GM19099 (cell line): ENCODE data around the gene STS.

Experiments
- POLR2A ChIP-seq: IDR thresholded peaks from 3 replicates; pipeline ENCODE4 v1.6.1; 2011; ENCODE audit warnings: low read depth; ENCODE audit not compliant: insufficient read length; ENCODE audit errors: extremely low read depth

STS gene, protein sequence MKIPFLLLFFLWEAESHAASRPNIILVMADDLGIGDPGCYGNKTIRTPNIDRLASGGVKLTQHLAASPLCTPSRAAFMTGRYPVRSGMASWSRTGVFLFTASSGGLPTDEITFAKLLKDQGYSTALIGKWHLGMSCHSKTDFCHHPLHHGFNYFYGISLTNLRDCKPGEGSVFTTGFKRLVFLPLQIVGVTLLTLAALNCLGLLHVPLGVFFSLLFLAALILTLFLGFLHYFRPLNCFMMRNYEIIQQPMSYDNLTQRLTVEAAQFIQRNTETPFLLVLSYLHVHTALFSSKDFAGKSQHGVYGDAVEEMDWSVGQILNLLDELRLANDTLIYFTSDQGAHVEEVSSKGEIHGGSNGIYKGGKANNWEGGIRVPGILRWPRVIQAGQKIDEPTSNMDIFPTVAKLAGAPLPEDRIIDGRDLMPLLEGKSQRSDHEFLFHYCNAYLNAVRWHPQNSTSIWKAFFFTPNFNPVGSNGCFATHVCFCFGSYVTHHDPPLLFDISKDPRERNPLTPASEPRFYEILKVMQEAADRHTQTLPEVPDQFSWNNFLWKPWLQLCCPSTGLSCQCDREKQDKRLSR

DNA sequence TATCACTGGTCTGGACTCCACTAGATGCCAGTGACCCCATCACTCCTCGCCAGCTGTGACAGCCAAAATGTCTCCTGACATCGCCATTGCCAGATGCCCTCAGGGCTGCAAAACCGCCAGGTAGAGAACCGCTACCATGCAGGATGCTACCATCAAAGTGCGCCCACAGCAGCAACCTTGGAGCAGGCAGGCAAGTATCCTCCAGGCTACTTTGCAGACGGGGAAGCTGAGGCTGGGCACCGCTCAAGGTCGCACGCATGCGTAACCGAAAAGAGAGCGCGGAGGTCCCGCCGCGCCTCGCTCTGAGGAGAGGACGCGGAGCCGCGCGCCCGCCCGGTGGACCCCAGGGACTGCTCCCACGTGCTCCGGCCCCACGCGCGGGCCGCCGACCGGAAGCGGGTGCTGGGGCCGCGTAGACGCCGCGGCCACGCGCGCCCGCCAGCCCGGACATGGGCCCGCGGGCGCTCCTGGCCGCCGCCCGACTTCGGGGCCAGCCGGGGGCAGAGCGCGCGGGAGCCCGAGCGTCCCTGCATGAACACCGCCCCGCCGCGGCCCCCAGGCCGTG is at the start of gene STS:
TSS of gene STS (plus strand) at position 300 of the 565 bp plus-strand sequence. CDS start 105,488 bp downstream, outside the sequence.
- no peak for TF ChIP-seq POLR2A

DNA sequence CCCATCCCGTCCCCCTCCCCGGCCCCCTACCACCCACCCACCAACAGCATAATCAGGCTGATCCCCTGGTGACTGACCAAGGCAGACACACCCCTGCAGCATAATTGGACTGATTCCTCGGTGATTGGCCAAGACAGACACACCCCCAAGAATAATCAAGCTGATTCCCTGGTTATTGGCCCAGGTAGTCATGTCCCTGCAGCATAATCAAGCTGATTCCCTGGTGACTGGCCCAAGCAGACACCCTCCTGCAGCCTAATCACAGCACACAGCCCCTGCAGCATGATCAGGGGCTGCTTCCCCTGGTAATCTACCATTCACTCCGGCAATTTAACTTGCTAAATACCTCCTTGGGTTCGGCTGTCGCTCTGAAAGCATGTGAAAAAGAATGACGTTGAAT is 47.5 kb upstream of the STS start:
- no peak for TF ChIP-seq POLR2A

DNA sequence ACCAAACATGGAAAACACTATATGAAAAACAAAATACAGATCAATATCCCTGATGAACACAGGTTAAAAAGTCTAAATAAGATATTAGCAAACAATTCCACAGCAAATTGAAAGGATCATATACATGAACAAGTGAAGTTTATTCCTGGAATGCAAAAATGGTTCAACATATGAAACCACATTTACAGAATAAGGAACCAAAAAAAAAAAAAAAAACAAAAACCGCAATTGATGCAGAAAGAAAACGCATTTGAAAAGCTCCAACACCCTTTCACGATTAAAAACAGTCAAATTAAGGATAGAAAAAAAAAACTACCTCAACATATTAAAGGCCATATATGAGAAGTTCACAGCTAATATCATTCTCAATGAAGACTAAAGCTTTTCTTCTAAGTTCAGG is 45.4 kb upstream of the STS start:
- no peak for TF ChIP-seq POLR2A

DNA sequence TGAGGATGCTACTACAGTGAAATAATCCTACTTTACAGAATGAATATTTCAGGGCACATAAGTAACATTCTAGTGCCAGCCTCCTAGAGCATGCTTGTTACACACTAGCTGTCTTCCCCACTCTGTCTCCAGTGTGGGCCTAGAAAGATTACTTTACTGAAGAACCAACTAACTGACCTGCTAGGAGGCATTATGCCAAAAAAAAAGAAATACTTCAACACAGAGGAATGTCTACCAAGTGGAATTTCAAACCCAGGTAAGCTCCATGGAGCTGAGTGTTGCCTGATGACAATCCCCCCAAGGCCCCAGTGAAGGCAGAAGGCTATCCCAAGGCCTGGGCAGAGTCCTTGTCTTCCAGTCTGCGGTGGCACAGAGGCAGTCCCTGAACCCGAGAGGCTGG is 40.9 kb upstream of the STS start:
- TF ChIP-seq POLR2A, result no peak

DNA sequence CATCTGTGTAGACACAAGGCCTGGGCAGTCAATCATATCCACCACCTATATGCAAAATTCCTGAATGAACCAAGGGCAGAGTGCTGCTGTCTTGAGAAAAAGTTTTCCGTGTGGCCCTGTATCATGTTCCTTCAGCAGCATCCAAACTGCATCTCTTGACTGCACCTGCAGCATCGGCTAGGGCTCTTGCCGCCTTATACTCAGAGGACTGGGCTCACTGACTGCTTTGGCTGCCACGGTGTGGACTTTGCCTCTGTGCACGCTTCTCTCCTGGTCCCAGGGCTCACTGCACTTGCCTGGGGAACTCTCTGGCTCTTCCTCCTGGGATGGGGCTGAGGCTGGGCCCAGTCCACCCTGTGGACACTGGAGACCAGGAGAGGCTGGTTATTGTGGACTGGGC is 39.5 kb upstream of the STS start:
- no peak for TF ChIP-seq POLR2A

DNA sequence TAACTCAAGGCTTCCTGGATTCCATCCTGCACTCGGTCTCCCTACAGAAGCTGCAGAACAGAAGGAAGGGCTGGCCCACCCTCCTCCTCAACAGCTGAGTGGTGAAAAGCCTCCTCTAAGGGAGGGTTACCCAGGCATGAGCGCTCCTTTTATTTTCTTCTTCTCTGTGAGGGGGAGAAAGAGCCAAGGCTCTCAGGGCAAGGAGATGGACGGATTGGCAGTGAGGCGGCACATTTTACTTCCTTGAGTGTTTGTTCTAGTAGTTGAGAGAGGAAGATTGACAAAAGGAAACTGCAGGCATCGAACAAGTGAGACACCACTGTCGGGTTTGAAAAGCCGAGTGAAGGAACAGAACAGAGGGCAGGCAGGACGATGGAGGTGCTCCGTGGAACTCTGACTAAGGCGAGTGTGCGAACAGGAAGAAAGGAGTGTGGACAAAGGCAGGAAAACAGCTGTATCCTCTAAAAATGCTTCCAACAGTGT is 38.4 kb upstream of the STS start:
- TF ChIP-seq POLR2A, result peak; percentile 15

DNA sequence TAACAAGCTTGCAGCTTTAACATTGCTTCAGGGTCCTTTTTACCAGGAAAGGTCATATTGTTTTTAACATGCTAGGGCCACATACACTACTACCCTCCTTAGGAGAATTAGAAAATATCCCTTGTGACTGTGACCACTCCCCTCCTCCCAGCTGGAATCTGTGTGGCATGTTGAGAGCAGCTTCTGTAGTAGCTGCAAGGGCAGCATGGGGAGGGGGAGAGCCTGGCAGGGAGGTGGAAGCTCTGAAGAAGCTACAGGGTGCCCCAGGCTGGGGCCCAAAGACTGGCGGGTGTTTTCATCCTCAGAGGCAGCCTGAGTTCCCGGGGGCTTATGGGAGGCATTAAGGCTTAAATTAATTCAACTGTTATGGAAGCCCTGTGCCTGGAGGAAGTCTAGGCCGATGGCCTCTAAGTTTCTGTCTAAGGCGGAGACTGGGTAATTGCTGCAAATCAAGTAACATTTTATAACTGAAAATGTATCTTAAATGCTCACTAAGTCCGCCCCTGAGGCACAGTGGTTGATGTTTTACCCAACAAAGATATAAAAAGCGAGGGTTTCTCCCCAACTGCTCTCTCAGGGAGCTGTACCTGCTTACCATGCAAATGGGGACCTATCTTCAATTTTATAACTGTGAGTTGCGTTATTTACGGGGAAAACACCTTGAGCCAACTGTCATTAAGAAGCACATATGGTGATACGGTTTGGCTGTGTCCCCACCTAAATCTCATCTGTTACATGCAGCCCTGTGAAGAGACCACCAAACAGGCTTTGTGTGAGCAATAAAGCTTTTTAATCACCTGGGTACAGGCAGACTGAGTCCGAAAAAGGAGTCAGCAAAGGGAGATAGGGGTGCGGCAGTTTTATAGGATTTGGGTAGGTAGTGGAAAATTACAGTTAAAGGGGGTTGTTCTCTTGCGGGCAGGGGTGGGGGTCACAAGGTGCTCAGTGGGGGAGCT is 37.4 kb upstream of the STS start:
- TF ChIP-seq POLR2A, result peak; percentile 20

DNA sequence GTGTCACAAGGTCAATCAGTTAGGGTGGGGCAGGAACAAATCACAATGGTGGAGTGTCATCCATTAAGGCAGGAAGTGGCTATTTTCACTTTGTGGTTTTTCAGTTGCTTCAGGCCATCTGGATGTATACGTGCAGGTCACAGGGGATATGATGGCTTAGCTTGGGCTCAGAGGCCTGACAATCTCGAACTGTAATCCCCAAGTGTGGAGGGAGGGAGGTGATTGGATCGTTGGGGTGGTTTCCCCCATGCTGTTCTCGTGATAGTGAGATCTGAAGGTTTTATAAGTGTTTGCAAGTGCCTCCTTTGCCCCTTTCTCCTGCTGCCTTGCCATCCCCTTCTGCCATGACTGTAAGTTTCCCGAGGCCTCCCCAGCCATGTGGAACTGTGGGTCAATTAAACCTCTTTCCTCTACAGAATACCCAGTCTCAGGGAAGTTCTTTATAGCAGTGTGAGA is 36.7 kb upstream of the STS start:
- TF ChIP-seq POLR2A, result peak; percentile 54

DNA sequence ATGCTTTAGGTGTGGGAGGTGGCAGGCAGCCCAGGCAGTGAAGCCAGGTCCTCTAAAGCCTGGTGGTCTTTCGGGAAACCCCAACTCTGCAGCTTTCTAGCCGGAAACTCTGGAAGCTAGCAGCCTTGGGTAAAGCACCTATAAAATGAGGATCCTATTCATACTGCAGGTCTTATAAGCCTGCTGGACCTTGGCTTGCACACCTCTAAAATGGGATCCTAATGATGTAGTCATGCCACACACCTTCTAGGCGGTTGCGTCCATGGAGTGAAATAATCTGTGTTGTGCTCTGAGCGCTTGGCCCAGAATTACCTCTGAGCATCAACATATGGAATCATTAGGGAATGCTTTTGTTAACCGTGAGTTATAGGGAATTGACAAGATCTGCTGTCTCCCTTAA is 36.0 kb upstream of the STS start:
- TF ChIP-seq POLR2A, result no peak

DNA sequence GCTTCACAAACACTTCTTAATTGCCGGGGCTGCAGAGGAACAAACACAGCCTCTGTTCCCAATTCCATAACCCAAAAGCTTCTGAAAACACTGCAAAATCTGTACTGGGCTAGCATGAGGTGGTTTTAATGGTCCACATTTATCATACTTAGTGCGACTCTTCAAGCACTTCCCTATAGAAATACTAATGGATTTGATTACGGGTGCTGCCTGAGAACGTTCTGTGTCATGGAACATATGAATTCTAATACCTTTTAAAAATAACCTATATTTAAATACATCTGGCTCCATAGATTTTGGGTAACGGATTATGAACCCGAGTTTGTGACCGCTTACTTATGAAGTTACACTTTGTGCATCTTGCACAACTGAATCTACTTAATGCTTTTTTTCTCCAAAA is 35.4 kb upstream of the STS start:
- TF ChIP-seq POLR2A, result no peak

DNA sequence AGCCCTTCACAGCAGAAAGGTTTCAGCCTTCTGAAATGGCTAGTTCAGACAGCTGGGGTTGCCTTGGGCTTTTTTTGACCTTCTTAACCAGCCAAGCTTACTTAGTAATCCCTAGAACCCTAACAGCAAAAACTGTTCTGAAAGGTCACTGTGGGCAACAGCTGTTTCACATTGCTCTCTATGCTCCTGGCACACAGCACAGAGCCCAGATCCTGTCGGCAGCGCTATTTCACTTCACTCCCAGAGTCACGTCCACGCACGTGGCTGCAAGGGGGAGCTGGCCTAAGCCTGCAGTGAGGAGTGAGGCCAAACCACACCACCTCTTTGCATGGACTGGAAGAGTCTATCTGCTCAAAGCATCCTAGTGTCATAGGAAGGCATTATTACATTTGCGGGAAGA is 32.0 kb upstream of the STS start:
- no peak for TF ChIP-seq POLR2A

DNA sequence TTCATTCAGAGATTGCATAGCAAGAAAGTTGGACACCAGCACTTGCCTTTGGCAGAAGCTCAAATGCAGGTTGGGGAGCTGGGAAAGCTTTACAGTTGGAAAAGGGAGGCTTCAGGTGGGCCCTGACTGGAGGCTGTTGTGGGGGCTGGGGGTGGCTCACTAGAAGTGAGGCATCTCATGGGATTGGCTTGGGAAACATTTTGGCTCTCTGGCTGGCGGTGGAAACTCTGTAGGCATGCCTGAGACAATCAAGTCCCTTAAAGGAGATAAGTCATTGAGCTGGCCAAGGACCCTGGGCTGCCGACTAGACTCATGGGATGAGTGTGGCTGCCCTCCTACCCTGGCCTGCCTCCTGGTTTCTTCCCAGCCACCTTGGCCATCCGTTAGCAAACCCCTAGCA is 31.4 kb upstream of the STS start:
- TF ChIP-seq POLR2A, result no peak

DNA sequence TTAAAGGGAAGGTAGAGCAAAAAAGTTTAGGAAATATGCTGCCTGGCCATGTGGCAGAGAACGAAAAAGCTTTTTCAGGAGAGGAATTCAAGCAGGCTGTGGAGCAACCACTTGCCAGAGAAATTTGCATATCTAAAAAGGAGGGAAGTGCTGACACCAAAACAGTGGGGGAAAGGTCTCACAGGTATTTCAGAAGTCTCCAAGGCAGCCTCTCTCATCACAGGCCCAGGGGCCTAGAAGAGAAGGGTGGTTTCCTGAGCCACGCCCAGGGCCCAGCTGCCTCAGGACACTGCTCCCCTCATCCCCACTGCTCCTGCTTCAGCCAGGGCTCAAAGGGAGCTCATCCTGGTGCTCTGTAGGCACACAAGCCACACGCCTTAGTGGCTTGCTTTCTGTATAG is 29.9 kb upstream of the STS start:
- no peak for TF ChIP-seq POLR2A

DNA sequence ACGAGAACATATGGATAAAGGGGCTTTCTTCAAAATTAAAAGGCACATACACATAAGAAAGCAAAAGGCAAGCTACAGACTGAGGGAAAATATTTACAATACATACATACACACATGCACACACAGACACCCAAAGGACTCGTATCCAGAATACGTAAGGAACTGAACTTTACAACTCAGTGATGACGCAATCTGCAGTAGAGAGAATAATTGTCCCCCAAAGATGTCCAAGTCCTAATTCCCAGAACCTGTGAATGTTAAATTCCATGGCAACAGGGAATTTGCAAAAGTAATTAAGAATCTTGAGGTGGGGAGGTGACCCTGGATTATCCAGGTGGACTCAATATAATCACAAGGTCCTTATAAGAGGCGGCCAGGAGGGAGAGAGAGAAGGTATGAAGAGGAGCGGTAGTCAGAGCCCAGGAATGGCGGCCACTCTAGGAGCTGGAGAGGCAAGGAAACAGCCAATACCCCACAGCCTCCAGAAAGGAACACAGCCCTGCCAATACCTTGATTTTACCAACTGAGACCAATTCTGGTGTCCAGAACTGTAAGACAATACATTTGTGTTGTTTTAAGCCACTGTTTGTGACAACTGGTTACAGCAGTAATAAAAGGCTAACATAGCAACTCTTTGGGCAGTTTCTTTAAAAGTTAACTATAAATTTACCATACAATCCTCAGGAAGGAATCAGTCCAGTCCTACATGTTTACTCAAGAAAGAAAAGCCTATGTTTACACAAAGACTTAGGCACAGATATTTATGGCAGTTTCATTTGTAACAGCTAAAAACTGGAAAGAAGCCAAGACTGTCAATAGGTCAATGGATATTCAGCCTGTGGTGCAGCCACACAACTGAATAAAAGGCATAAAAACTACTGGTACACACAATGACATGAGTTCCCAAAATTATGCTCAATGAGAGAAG is 27.3 kb upstream of the STS start:
- TF ChIP-seq POLR2A, result no peak

DNA sequence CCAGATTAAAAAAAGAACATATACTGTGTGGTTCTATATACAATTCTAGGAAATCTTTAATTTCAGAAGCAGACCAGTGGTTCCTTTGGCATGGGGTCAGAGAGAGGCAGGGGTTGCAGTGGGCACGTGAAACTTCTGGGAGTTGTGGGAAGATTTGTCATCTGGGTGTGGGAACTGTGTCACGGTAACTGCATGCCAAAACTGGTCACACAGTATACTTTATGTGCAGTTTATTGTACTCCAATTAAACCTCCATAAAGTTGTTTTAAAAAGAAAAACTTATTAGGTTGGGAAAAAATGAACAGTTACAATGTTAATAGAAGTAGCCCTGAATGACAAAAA is 26.7 kb upstream of the STS start:
- no peak for TF ChIP-seq POLR2A

DNA sequence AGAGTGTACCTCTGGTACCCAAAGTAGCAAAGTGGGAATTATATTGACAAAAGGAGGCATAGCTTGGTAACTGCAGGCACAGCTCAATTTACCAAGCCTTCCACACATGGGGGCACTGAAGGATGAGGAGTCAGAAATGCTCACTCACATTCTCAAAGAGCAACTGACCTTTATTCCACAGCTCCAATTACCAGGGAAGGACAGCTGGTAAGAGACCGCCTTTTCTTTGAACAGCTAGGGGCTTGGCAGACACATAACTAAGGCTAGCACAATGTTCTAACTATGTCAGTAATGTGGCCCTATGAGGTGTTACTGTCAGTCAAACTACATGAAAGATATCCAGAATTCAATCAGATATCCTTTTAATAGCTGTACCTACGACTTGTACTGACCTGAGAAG is 20.5 kb upstream of the STS start:
- TF ChIP-seq POLR2A, result no peak
